ENCODE measurements around the gene P4HA2.

Gene P4HA2

GRCh38 chr5:132142459-132142858 lies 85.2 kb downstream of the P4HA2 start:
- no peak for TF ChIP-seq CTCF (IDR thresholded peaks at IDR 0.05; ENCODE audit: extremely low read depth, missing control alignments)
- DNase-seq (ENCODE audit: low spot score): no peak
